Effector CD4-positive, alpha-beta T cell (primary cell): ENCODE data around the gene CTRB1.

ENCODE experiments used
- DNase-seq: peaks from one replicate; pipeline ENCODE4 v3.0.0-alpha.2; 2020

The CTRB1 gene

DNA sequence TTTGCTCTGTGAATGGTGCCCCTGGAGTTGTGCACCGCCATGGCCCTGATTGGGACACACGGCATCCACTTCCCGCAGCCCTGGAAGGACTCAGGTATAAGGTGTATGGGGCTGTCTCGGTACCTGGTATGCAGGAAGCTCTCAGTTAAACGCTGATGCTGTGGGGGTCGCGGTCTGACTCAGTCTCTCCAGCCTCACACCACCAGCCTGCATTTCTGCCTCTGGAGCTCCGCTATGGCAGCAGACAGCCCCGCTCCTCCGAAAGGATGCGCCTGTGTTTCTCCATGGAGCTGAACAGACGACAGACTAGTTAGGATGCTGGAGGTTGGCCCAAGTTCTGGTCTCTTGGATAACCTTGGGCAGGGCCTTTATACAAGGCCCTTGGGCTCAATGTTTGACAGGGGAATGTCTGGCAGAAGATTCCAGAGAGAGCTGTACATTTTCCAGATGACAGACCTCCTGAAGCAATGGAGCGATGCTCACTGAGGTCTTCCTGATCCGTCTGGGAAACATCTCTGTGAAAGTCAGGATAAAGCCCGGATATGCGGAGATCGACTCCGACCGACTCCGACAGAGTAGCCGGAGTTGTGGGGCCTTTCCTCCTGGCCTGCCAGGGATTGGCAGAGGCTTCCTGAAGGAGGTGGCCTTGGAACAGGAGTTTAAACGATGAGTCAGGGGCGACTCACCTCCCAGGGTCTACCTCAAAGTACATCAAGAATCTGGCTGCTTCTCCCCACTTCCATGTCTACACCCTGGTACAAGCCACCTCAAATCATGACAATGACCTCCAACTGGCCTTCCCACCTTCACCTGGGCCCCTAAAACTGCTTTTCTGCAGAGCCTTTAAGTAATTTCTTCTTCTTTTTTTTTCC, 54.5 kb downstream of the CTRB1 start:
- DNase-seq: no peak
